Endothelial cell of umbilical vein (primary cell): ENCODE measurements around the gene AJUBA.

Experiments
- CTCF ChIP-seq, 2 donors: IDR thresholded peaks; 1 replicate in 1 of 2; 2 replicates in 1 of 2; pipeline ENCODE4 v1.5.1; 2011; ENCODE audit warnings: low read length in 2 of 2, mild to moderate bottlenecking in 2 of 2, moderate library complexity in 2 of 2, control low read depth in 1 of 2, inconsistent platforms in 1 of 2, low read depth in 1 of 2; ENCODE audit not compliant: insufficient read depth in 1 of 2; ENCODE audit errors: extremely low read depth in 1 of 2
- EZH2 ChIP-seq: IDR thresholded peaks from 2 replicates; pipeline ENCODE4 v1.6.1; 2012; ENCODE audit warnings: borderline replicate concordance, low read depth, mild to moderate bottlenecking, moderate library complexity, low read length, inconsistent platforms; ENCODE audit not compliant: severe bottlenecking
- FOS ChIP-seq: IDR thresholded peaks from 2 replicates; pipeline ENCODE4 v1.6.1; 2011; ENCODE audit warnings: mild to moderate bottlenecking, low read length, moderate library complexity, borderline replicate concordance; ENCODE audit not compliant: insufficient read depth
- GATA2 ChIP-seq: IDR thresholded peaks from 2 replicates; pipeline ENCODE4 v1.7.0; 2011; ENCODE audit warnings: low read depth, mild to moderate bottlenecking, moderate library complexity, mixed read lengths, low read length; ENCODE audit not compliant: insufficient read length, insufficient read depth
- JUN ChIP-seq: IDR thresholded peaks from 2 replicates; pipeline ENCODE4 v1.6.1; 2011; ENCODE audit warnings: borderline replicate concordance, low read depth; ENCODE audit not compliant: insufficient read length, insufficient read depth
- MAX ChIP-seq: IDR thresholded peaks from 2 replicates; pipeline ENCODE4 v1.6.1; 2011; ENCODE audit not compliant: insufficient read depth, insufficient read length
- MYC ChIP-seq: IDR thresholded peaks from one replicate; pipeline ENCODE4 v1.6.1; 2011; ENCODE audit warnings: mild to moderate bottlenecking, low read depth, low read length
- POLR2A ChIP-seq: IDR thresholded peaks from 2 replicates; pipeline ENCODE4 v1.6.1; 2012; ENCODE audit warnings: low read depth, mild to moderate bottlenecking, control low read depth, low read length
- POLR2AphosphoS5 ChIP-seq: IDR thresholded peaks from 2 replicates; pipeline ENCODE4 v1.6.1; 2012; ENCODE audit warnings: low read depth, mild to moderate bottlenecking, control low read depth, low read length, moderate library complexity; ENCODE audit not compliant: insufficient read depth

- no peak for TF ChIP-seq EZH2
- no peak for TF ChIP-seq CTCF (IDR thresholded peaks at IDR 0.05; ENCODE audit: extremely low read depth in 1 of 2, insufficient read depth in 1 of 2, low read depth in 1 of 2, low read length in 2 of 2)
- no peak for TF ChIP-seq JUN
- no peak for TF ChIP-seq FOS
- no peak for TF ChIP-seq POLR2A
- no peak for TF ChIP-seq MAX
- TF ChIP-seq POLR2AphosphoS5: no peak
- no peak for TF ChIP-seq MYC
- no peak for TF ChIP-seq GATA2
Measured at GRCh38 chr14:22932146-22932545, 50.2 kb downstream of the AJUBA start.
